MM.1S (cell line): ENCODE results near the gene SLX4IP.

Experiments
- DNase-seq: peaks from one replicate; pipeline ENCODE4 v3.0.0-alpha.2; 2015
- H2AFZ ChIP-seq: fragments of 300-600 bp; sonication (generic); 2 replicates; pipeline ENCODE4 v1.6.0; 2016; ENCODE audit warnings: antibody characterized with exemption, low read length
- H3F3A ChIP-seq: fragments of 300-600 bp; sonication (generic); 2 replicates; pipeline ENCODE4 v1.6.1; 2016; ENCODE audit warnings: mild to moderate bottlenecking, antibody characterized with exemption, low read length, moderate library complexity, mixed read lengths; ENCODE audit not compliant: insufficient read depth
- H3K27ac ChIP-seq: fragments of 300-600 bp; sonication (generic); 2 replicates; pipeline ENCODE4 v1.5.1; 2016; ENCODE audit warnings: mild to moderate bottlenecking, low read length
- H3K27me3 ChIP-seq: fragments of 300-600 bp; sonication (generic); replicated peaks from 2 replicates; pipeline ENCODE4 v1.6.0; 2016; ENCODE audit warnings: low read length; ENCODE audit not compliant: insufficient read depth
- H3K36me3 ChIP-seq: fragments of 300-600 bp; sonication (generic); replicated peaks from 2 replicates; pipeline ENCODE4 v1.6.1; 2016; ENCODE audit warnings: mild to moderate bottlenecking, low read length, mixed read lengths; ENCODE audit not compliant: insufficient read depth
- H3K4me1 ChIP-seq: fragments of 300-600 bp; sonication (generic); 2 replicates; pipeline ENCODE4 v1.6.1; 2016; ENCODE audit warnings: low read length, mixed read lengths
- H3K4me2 ChIP-seq: fragments of 300-600 bp; sonication (generic); 2 replicates; pipeline ENCODE4 v1.6.0; 2016; ENCODE audit warnings: low read depth, low read length
- H3K4me3 ChIP-seq: fragments of 300-600 bp; sonication (generic); 2 replicates; pipeline ENCODE4 v1.5.1; 2016; ENCODE audit warnings: low read length, mixed read lengths
- H3K79me2 ChIP-seq: fragments of 300-600 bp; sonication (generic); 2 replicates; pipeline ENCODE4 v1.6.1; 2016; ENCODE audit warnings: mixed run types, low read length, mixed read lengths
- H3K9ac ChIP-seq: fragments of 300-600 bp; sonication (generic); 2 replicates; pipeline ENCODE4 v1.6.1; 2016; ENCODE audit warnings: low read length, mixed read lengths
- H3K9me2 ChIP-seq: fragments of 300-600 bp; sonication (generic); replicated peaks from 2 replicates; pipeline ENCODE4 v1.6.1; 2016; ENCODE audit warnings: mild to moderate bottlenecking, low read length, mixed read lengths; ENCODE audit not compliant: insufficient read depth
- H3K9me3 ChIP-seq: fragments of 300-600 bp; sonication (generic); replicated peaks from 2 replicates; pipeline ENCODE4 v1.6.1; 2016; ENCODE audit warnings: mild to moderate bottlenecking, low read length, mixed read lengths; ENCODE audit not compliant: insufficient read depth
- H4K20me1 ChIP-seq: fragments of 300-600 bp; sonication (generic); 2 replicates; pipeline ENCODE4 v1.6.1; 2016; ENCODE audit warnings: mild to moderate bottlenecking, low read length, moderate library complexity, mixed read lengths; ENCODE audit not compliant: insufficient read depth
- EZH2 ChIP-seq: fragments of 300-600 bp; sonication (generic); optimal IDR thresholded peaks from 2 replicates; pipeline ENCODE3; 2017; ENCODE audit warnings: low read depth, mild to moderate bottlenecking, antibody characterized with exemption, low read length, mixed read lengths
- EZH2phosphoT487 ChIP-seq: fragments of 300-600 bp; sonication (generic); IDR thresholded peaks from 2 replicates; pipeline ENCODE4 v1.6.1; 2018; ENCODE audit warnings: antibody characterized with exemption, low read length
- TF ChIP-seq, protein P1 (sequence below): fragments of 300-600 bp; sonication (generic); IDR thresholded peaks from 2 replicates; pipeline ENCODE4 v1.5.1; 2016; ENCODE audit warnings: antibody characterized with exemption, low read length, mixed read lengths

SLX4IP gene

DNA sequence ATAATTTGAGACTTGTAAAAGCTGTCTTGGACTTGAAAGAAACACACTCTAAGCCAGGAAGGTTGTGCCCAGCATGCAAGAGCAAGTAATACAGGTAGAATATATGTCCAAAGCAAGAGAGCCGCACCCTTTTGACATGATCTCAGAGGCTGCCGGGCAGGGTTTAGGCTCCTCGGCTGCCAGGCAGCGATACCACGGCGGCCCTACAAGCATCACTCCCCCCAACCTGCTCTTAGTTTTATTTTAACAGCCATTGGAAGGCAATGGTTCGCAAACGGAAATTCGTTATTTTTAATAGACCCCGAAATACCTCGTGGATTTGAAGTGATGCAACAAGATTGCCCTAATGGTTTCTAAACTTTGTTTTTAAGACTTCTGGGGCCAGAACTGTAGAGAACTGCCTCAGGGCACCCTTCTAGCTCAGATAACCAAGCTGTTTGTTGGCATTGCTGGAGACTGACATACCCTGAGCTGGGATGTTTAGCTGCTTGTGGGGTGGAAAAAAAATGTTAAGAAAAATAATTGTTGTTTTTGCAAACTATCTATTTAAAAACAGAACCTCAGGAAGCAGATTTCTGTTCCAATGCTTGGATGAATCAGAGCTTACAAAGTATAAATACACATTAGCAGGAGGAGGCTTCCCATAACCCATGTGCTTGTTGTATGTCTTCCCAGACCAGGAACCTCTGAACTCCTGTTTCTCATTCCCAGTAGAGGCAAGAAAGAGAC is 199.7 kb downstream of the SLX4IP start:
- Histone ChIP-seq H4K20me1 (no peaks in the 10 kb centered on the region), H3K27ac (no peak overlapping the region), H3K27me3 (no peaks in the 10 kb centered on the region), H3K79me2 (no peaks in the 10 kb centered on the region), H3K4me1 (no peaks in the 10 kb centered on the region), H3F3A (no peaks in the 10 kb centered on the region), H3K9me2 (no peaks in the 10 kb centered on the region), H3K9me3 (no peaks in the 10 kb centered on the region), H3K4me3 (no peak overlapping the region), H2AFZ (no peak overlapping the region), H3K9ac (no peak overlapping the region), H3K4me2 (no peak overlapping the region), H3K36me3 (no peaks in the 10 kb centered on the region)
- no peak for DNase-seq
- no peak for TF ChIP-seq EZH2

DNA sequence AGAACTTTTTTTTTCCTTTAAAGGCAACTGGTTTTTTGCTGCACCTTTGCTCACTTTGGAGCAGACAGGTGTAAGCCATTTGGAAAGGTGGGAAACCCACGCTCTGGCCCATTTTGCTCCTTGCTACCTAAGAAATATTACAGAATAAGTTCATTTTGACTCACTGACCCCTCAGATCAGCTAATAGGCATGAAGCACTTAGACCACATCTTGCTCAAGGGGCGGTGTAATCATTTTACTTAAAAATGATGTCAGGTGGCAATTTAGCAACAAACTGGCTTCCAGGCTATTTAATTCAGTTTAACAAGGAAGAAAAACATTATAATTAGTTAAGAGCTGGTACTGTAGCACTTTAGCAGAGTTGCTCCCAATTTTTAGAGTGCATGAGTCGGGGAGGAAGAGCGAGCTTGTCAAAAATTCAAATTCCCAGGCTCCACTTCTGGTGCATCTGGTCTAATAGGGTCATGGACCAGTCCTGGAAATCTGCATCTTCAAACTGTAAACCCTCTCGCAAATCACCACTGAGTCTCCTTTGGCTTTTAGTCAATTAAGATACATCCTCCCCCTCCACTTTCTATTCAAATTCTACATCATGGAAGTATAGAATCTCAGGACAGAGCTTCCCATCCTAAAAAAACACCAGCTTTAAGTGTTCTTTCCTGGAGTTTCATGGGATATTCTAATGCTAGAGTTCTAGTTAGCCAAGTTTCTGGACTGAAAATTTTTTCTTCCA is 200.5 kb downstream of the SLX4IP start:
- no peak overlapping the region for H3K9ac ChIP-seq
- H3K4me3 ChIP-seq = no peak overlapping the region
- no peaks in the 10 kb centered on the region for H3K36me3 ChIP-seq
- H3K4me1 ChIP-seq = no peaks in the 10 kb centered on the region
- no peak for DNase-seq
- no peaks in the 10 kb centered on the region for H3K9me2 ChIP-seq
- no peaks in the 10 kb centered on the region for H3K9me3 ChIP-seq
- H3K27ac ChIP-seq = no peak overlapping the region
- no peaks in the 10 kb centered on the region for H3K27me3 ChIP-seq
- no peaks in the 10 kb centered on the region for H3K79me2 ChIP-seq
- no peaks in the 10 kb centered on the region for H4K20me1 ChIP-seq
- TF ChIP-seq EZH2 (no peak), EZH2phosphoT487 (no peak)
- TF ChIP-seq, protein P1, sequence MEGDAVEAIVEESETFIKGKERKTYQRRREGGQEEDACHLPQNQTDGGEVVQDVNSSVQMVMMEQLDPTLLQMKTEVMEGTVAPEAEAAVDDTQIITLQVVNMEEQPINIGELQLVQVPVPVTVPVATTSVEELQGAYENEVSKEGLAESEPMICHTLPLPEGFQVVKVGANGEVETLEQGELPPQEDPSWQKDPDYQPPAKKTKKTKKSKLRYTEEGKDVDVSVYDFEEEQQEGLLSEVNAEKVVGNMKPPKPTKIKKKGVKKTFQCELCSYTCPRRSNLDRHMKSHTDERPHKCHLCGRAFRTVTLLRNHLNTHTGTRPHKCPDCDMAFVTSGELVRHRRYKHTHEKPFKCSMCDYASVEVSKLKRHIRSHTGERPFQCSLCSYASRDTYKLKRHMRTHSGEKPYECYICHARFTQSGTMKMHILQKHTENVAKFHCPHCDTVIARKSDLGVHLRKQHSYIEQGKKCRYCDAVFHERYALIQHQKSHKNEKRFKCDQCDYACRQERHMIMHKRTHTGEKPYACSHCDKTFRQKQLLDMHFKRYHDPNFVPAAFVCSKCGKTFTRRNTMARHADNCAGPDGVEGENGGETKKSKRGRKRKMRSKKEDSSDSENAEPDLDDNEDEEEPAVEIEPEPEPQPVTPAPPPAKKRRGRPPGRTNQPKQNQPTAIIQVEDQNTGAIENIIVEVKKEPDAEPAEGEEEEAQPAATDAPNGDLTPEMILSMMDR = no peak
- no peak overlapping the region for H3K4me2 ChIP-seq
- H3F3A ChIP-seq = no peaks in the 10 kb centered on the region
- H2AFZ ChIP-seq = no peak overlapping the region

DNA sequence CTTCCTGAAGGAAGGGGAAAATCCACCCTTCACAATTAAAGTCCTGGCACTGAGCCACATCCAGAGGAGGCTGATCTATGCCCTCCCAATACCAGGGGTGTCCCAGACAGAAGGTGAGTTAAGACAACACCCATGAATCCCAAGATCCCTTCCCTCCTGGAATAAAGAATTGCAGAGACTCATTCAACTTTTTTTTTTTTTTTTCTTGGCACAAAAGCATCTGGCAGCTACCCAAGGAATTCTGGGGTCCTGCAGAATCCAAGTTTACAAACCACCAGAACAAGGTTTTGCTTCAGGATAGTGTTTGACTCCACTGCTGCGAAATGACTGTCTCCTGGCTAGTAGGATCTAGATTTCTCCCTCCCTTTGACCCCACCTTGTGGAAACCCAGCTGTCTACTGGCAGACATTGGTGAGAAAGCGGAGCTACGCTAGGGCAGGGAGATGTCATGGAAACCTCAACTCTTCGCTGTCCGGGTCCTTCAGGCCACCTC is 201.3 kb downstream of the SLX4IP start:
- Histone ChIP-seq H3K4me3 (no peak overlapping the region), H3K4me2 (no peak overlapping the region), H3K27me3 (no peaks in the 10 kb centered on the region), H3K9me2 (no peaks in the 10 kb centered on the region), H3K27ac (no peak overlapping the region), H4K20me1 (no peaks in the 10 kb centered on the region), H3K9ac (no peak overlapping the region), H3K36me3 (no peaks in the 10 kb centered on the region), H2AFZ (no peak overlapping the region), H3K79me2 (no peaks in the 10 kb centered on the region), H3K9me3 (no peaks in the 10 kb centered on the region), H3K4me1 (no peaks in the 10 kb centered on the region), H3F3A (no peaks in the 10 kb centered on the region)
- TF ChIP-seq EZH2 (no peak), EZH2phosphoT487 (no peak)
- TF ChIP-seq, protein P1 = no peak
- DNase-seq = no peak
